GM19025 (cell line): ENCODE measurements around the gene ST8SIA4.

Experiments used
- ATAC-seq: cut with Tn5 transposase; IDR thresholded peaks from one replicate; pipeline ENCODE4 v1.9.1; 2021; ENCODE audit warnings: mild to moderate bottlenecking, low read depth, moderate library complexity; ENCODE audit not compliant: unreplicated experiment

ST8SIA4 gene

DNA sequence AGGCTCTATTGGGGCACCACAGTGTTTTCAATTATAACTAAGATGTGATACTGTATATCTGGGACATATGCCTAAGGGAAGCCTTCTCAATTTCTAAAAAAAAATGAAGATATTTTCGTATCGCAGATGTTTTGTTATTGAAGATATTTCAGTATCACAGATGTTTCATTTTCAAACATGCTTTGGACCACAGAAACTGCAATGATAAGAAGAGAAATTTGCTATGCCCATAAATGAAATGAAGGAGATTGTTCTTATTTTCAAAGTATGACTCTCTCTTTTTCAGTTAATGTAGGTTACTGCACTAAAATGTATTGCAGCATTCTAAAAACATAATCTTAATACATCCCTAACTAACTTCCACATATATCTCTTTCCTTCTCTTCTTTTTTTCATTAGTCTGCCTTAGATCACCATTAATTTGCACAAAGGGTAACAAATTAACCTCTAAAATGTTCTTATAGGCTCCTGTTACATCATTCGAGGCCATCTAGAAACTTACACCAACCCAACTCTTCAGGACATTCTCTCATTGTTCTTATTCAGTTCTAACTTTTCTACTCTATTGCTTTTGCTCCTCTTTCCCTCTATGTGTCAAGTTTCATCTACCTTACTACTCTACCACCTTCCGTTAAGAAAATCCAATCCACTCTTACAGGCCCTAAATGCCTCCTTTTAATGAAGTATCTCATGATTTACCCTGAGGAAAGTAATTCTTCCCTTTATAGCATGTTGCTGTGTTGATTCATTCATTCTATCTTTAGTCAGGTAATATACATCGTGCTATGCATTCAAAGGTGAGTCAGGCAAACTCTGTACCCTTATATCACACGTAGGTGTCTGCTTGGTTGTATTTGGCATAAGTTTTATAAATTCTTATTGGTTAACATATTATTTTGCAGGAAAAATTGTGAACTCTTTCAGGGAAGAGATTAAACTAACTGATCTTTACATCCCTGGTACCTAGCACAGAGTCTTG, 70.5 kb downstream of the ST8SIA4 start:
- ATAC-seq, result no peak

DNA sequence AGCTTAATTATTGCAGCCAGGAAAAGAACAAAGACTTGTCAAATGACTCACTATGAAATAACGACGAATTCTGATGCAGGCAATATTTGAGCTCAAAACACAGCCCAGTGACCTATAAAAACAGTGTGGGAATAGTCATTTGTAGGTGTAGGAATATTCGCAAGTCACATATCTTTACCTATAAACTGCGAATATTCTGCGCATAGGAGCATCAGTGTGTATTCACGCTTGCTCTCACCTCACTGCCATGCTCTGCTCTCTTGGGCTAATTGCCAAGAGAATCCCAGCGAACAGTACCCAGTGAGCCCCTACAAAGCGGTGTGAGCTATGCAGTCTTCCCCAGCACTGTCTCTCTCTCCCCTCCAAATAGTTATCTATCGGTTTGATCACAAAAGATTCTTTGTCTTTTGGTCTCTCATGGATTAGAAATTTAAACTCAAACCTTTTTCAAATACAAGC, 74.2 kb downstream of the ST8SIA4 start:
- no peak for ATAC-seq

DNA sequence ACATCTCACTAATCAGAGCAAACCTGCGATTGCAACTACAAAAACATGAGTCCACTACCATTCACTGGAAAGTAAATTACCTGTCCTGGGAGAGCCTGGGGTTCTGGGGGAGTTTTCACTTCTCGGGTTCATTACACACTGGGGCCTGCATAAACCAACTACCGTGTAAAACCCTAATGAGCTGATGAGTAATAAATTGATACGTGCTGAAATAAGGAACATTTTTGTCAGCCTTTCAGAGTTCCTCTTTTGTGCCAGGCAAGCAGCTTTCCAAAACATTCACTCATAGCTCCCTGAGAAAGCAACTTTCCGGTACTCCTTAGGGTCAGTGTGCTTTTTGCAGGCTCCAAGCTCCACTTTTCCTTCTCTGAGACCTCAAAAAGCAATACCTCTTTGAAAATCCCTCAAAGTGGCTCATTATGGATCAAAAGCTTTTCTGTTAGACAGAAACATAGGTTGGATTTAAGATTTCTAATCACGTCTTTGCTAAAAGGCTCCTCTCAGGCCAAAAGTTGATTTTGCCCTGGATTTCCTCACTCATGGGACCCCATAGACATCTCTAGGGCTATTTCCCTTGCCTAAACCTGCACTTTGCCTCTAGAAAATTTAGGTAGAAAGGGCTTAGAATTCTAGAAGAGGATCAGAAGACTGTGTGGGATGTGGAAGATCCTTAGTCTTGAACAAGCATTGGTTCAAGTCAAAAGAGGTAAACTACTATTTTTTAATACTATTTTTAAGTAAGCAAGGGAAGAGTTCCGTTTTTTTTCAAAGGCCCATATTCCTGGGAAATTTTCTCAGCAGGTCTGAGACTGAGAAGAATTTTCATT, 74.8 kb downstream of the ST8SIA4 start:
- peak; percentile 57 for ATAC-seq

DNA sequence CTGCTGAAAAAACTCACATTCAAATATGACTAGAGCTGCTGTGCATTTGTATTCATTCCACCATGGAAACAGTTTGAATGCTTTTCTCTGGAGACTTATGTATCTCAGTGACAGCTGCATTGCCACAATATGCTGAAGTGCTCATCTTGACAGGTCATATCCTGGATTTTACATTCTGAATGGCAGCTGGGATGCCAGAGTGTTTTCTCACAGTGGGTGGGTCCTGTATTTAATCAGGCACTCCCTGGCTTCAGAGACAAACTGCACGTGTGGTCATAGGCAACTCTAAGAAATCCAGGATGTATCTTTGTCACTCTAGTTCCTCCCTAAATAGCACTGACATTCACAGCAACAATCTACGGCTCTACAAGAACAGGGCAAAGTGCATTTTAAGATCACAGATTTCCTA, 75.6 kb downstream of the ST8SIA4 start:
- no peak for ATAC-seq

DNA sequence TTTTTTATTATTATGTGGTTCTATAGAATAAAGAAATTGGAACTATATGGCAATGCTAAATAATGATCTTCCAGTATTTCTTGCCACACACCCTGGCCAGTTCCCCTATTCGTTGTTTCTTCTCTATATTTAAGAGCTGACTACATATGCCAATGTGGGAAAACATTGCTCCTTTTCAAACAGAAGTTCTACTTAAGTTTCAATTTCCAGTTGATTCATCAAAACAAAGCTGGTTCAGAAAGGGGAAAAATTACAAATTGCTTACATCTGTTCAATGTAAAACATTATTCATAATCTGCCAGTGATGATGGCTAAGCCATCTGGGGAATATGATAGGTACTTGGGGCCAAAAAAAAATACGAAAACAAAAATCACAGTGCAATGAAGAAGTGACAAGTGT, 76.9 kb downstream of the ST8SIA4 start:
- peak; percentile 40 for ATAC-seq

DNA sequence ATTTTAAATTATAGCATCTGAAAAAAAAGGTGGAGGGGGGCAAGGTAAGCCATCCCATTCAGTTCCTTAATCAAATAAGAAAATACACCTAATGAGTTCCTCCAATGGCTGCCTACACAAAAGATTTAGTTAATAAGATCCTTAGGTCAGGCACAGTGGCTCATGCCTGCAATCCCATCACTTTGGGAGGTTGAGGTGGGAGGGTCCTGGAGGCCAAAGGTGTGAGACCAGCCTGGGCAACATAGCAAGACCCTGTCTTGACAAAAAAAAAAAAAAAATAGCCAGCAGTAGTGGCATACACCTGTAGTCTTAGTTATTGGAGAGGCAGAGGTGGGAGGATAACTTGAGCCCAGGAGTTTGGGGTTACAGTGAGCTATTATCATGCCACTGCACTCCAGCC, 78.4 kb downstream of the ST8SIA4 start:
- ATAC-seq, result no peak

DNA sequence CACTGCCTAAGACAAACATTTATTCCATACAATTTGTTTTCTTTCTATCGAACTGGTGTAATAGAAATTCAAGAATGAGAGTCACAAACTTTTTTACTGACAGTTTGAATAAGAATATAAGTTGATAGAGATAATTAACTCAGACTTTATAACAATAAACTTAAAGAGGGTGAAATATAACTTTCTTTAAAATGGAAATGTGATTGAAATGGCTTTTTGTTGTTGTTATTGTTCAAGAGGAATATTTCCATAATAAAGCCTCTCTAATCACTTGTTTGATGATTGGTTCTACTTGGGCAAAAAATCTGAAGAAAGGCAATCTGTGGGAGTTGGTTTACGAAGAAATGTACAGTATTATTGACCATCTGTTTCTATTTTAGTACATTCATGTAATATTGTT, 79.3 kb downstream of the ST8SIA4 start:
- ATAC-seq, result no peak

DNA sequence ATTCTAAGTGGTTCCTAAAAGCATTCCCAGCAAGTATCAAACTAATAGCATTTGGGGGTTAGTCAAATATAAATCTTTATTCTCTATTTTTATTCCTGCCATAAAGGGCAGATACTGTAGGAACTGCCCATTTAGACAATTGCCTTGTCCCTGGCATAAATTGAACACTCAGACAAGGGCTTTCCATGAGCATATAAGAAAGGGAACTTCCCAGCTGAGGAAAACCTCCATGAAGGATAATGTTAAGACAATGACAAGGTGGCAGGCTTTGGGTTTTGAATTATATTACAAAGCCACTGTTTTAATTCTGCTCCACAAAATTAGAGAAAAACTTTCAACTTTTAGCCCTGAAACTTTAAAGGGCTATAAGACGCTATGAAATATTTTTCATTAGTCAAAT, 81.3 kb downstream of the ST8SIA4 start:
- no peak for ATAC-seq

DNA sequence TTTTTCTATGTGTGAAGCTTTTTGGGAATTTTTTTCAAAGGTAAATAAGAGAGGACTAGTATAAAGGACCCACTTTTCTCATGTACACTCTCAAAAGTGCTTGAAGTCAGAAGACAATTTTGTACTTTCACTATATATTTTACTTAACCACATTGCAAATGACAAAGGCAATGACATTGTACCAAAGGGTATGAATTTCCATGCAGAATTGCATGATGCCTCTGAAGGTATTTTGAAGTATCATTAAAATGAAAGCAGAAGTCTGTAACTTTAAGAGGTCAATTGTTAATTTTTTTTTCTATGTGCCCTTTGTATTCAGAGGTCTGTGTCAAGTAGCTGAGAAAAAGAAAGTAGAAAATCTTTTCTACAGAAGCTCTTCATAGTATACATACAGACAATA, 84.7 kb downstream of the ST8SIA4 start:
- ATAC-seq, result no peak

DNA sequence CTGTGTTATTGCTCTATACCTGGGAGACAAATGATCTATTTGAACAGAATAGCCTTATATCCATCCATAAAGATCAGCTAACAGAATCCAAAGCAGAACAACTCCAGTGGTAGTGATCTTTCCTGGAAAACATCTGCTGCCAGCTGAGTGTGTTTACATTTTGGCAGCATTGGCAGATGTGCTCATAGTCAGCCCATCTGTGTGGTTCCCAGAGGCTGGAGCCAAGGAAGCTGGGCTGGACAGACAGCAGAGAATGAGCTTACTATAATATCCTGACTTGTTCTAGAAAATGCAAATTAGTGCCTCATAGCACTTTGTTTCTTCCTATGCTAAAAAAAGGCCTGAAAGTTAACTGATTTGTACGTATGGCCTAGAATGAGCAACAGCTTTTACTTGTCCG, 99.7 kb downstream of the ST8SIA4 start:
- ATAC-seq, result no peak

DNA sequence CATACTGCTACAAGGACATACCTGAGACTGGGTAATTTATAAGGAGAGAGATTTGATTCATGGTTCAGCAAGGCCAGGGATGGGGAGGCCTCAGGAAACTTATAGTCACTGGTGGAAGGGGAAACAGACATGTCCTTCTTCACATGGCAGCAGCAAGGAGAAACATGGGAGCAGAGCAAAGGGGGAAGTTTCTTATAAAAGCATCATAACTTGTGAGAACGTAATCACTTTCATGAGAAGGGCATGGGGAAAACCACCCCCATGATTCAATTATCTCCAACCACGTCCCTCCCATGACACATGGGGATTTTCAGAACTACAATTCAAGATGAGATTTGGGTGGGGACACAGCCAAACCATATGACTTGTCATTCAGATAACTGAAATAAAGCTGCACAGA, 100.9 kb downstream of the ST8SIA4 start:
- ATAC-seq, result no peak

DNA sequence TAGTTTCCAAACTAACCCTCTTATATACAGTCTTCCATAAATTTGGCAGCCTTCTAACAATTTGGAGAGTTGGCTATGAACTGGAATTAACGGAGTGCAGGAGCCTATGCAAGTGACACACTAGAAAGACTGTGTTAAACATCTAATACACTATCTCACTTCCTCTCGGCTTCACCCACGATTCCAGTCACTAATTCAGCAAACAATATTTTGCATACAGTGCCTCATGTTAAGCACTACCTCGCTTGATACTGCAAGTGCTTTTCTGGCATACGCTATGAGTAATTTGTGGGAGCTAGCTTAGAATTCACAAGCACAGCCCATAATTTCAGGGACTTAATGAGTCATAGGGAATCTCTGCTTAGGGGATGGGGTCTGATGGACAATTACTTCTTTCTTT, 102.5 kb downstream of the ST8SIA4 start:
- ATAC-seq, result peak; percentile 78

DNA sequence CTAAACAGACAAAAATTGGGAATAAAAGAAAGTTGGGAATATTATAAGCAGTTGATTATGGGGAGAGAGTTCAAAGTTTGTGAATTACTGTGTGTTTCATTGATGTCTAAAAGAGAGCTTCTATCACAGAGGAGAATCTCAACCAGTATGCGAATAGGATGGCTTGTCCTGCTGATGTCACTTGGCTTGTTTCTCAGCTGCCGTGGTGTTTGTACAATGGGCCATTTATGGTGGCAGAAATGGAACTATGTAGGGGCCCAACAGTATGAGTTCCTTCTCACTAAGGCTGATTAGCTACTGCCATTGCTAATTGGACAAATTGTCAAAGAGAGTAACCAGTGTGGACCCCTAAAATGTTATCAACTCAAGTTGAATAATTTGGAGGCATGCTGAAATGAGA, 103.9 kb downstream of the ST8SIA4 start:
- ATAC-seq, result no peak

DNA sequence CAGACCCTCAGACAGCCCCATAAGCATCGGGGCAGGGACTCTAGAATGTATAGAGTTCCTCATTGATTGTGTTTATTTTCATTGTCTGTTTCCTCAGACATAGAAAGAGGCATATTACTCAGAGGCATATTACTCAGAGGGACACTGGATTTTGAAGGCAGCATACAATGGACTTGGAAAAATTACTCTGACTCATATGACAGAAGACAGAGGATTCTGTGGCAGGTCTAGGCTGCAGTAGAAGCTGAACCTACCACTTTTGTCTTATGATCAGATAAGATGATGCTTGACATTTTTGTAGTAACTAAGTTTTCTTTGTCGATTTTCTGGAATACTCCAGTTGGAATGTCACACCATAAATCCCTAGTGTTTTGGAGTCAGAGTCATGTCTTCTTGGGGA, 105.2 kb downstream of the ST8SIA4 start:
- ATAC-seq, result no peak

DNA sequence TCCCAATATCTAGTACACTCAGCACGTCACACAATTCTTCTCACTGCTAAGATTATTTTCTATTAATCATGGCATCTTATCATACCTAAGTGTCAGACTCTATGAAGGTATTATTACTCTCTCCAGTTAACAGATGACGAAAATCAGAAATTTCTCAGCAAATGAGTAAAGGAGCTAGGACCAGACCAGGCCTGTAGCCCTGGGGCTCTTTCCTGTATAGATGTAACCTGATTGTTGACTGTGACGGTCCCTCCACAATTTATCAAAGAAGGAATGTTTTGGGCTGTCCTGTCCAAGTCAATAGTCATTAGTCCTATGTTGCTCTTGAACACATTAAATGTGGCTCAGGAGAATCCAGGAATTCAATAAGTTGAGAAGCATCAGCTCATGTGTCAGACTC, 106.2 kb downstream of the ST8SIA4 start:
- no peak for ATAC-seq

DNA sequence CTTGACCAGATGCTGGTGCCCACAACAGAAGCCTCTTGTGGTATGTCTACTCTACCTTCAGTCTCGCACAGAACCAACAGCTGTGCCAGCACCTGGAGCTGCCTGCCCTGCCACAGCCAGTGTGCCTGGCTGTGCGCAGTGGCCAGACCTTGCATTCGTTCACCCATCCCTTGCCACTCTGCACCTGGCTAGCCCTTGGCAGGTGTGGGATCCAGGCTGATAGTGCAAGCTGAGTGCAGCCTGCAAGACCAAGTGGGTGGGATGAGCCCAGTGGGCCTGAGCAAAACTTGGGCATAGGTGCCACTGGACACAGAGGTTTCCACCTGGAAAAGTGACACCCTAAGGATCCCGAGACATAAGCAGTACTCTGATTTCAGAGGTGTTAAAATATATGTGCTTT, 108.2 kb downstream of the ST8SIA4 start:
- no peak for ATAC-seq

DNA sequence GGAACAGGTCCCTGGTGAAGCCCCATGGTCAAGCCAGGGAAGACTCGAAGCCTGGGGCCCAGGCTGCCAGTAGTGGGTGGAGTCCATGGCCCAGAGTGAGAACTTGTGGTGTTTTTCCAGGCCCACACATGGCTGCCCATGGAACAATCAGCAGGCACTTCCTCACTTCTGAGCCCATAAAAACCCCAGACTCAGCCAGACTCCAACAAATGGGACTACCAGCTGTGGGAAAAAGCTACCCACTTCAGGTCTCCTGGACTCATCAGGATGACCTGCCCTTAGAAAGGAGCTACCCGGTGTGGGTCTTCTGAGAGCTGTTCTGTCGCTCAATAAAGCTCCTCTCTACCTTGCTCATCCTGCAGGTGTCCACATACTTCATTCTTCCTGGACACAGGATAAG, 108.9 kb downstream of the ST8SIA4 start:
- ATAC-seq, result no peak

DNA sequence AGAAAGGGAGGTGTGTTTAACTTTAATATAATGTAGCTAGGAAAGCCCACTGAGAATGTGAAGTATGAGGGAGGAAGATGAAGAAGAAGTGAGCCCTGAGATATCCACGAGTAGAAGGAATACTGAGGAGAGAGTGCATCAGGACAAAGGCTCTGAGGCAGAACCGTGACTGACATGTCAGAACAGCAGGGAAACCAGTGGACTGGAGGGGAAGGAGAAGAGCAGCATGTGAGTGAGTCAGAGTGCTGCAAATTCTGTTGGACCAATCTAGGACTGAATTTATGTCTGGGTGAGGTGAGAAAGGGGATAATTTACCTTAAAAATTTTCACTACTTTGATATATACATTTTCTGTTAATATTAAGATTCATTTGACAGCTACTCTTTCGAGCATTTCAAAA, 110.3 kb downstream of the ST8SIA4 start:
- no peak for ATAC-seq

DNA sequence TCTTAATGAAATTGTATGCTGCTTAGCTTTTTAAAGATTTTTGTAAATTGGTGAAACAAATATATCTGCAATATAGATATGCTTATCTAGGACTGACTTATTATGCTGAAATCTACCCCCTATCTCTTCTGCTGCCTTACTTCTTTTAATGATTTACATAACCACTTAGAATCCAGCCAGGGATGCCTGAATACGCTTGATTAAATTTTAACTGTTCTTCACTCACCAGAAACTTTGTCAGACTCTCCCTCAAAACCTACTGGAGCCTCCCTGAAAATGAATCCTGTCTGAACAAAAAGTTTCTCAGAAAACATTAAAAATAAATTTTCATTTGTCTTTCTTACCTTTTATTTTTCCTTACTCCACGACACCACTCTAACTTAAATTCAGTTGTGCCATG, 111.7 kb downstream of the ST8SIA4 start:
- ATAC-seq, result no peak

DNA sequence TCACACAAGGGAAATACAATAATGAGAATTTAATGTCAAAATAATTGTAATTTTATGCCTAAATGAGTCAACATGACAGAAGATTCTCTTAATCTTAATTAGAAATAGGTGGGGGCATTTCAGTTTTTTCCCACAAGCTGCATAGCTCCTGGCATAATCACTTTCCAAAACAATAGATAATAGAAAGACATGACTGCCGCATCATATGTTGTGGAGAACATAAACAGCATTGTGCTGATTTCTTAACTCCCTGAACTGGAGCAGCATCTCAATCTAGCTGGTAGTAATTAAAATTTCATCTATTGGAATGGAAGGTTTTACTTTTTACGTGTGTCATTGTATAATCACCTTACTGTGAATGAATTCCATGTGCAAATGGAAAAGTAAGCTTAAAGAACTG, 112.1 kb downstream of the ST8SIA4 start:
- no peak for ATAC-seq

DNA sequence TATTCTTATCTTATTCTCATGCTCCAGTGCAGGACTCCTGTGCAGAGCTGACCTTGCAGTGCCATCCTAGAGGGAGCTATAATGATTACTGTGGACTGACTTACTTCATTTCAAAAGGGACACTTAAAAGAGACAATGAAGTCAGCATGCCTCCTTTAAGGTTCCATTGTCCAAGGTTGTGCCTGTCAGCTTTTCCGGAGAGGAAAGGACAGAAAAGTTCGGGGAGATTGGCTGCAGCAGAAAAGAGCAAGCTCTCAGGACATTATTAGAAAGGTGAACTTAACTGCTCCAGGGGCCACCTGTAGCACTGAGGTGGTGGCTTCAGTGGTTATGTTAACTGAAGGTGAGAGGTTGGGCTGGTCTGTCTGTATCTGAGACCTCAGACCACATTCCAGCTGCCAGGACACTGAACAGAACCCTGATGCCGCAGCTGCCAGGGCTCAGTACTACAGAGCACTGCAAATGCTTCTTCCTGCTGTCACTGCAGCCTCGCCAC, 112.9 kb downstream of the ST8SIA4 start:
- ATAC-seq, result peak; percentile 60
